ENCODE data around the gene OR6X1. TPM values are rescaled to one million over a fixed set of nuclear protein-coding genes. Genes with fewer than 3 reads are reported as not detected.

Gene OR6X1, protein sequence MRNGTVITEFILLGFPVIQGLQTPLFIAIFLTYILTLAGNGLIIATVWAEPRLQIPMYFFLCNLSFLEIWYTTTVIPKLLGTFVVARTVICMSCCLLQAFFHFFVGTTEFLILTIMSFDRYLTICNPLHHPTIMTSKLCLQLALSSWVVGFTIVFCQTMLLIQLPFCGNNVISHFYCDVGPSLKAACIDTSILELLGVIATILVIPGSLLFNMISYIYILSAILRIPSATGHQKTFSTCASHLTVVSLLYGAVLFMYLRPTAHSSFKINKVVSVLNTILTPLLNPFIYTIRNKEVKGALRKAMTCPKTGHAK
- not detected in 2 replicates for total RNA-seq

DNA sequence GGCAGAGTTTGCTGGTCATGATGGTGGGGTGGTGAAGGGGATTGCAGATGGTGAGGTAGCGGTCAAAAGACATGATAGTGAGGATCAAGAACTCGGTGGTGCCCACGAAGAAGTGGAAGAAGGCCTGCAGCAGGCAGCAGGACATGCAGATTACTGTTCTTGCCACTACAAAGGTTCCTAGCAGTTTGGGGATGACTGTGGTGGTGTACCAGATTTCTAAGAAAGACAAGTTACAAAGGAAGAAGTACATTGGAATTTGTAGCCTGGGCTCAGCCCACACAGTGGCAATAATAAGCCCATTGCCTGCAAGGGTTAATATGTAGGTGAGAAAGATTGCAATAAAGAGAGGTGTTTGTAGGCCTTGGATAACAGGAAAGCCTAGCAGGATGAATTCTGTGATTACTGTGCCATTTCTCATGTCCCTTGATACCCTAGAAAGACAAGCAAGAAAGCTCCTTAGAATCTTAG lies at the start of gene OR6X1:
Gene OR6X1 (minus strand): TSS at position 418 of the 468 bp plus-strand sequence. CDS start 0 bp downstream, at position 418.
- intact Hi-C loops (cut with micrococcal nuclease) = no loop called here

DNA sequence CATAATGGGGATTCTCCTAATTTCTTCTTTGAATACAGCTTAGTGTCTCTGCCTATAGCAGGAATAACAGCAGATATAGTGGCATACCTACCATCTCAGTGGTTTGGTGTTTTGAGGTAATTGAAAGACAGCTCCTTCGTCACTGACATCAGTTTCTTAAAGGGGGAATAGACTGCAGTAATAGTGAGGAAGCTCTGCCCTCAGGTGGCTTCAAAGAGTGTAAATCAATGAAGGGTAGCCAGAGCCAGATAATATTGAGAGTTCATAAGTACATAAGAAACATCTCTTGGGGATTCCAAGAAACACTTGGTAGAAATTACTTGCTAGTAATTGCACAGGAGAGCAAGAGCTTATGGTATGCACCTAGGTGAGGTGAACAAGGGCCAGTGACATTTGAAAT lies 47.4 kb upstream of the OR6X1 start:
- intact Hi-C loops (cut with micrococcal nuclease) = loop anchor here (1.0 kb wide), 1 partner anchor 160 kb away; no protein-coding TSS in a partner anchor

DNA sequence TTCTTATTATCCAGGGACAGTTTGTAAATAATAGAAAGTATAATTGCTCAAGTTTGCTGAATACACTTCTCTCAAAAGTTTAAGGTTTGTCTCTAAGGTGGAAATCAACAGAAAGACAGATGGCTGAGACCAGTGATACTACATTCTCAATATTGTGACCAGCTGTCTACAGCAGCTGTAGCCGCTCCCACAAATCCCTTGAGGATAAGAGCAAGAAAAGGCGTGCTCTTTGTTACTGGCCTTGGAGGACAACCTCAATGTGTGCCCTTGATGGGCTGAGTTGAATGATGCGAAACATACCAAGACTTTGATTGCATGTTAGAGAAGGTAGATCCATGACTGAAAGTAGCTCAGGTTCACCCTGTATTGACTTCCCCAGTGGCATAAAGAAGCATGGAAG lies 45.7 kb upstream of the OR6X1 start:
- intact Hi-C loops (cut with micrococcal nuclease) = no loop called here

DNA sequence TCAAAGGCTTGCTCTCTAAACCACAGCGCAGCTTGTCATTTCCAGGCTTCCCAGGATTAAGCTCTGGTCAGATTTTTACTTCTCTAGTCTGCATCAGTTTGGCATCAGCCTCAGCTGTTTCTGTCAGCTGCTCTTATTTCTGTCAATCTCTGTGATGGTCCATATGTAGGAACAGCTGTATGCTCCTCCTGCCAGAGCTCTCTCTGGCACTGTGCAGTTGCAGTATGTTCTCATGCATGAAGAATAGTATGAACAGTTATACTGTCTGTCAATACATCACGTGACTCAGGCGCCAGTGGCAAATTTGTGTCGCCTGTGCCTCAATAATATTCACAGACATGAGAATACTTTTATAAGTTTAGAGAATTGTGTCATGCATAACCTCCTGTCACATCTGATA lies 45.1 kb upstream of the OR6X1 start:
- intact Hi-C loops (cut with micrococcal nuclease) = no loop called here

DNA sequence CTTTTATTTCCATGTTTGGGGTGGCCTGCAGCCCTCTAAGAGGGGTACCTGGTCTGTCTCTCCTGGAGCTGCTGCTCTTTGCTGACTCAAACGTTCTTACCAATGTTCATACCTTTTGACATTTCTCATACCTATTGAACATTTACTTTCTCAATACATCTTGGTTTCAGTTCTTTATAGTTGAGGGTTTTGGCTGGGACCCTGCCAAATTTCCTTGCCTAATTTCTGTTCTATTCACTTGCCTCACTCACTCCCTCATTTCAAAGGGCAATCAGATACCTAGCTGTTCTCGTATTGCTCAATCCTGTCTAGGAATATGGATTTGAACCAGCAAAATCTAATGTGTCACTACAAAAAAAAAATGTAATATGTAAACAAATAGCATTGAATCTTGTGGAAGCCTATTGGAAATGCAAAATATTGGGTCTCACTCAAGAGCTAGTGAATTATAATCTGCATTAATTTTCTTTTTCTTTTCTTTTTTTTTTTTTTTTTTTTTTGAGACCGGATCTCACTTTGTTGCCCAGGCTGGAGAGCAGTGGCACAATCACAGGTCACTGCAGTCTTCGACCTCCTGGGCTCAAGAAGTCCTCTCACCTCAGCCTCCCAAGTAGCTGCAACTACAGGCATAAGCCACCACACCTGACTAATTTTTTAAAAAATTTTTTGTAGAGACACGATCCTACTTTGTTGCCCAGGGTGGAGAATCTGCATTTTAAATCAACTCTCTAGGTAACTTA lies 44.4 kb upstream of the OR6X1 start:
- intact Hi-C loops (cut with micrococcal nuclease) = no loop called here

DNA sequence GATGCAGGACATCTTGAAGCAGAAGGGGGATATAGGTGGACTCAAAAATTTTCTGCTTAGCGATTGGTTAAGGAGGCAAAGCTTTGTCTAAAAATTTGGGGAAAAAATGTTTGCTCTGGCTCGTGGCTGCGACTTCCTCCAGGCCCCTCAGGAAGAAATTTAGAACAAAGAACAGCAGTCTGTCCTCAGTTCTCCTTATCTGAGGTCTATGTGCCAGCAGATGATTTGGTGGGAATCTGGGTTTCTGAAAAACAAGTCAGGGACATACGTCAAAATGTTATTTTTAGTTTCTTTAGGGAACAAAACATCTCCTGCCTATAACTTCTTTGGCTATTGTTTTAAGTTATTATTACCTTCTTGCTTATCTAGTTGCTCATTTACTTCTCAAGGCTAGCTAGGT lies 43.8 kb upstream of the OR6X1 start:
- intact Hi-C loops (cut with micrococcal nuclease) = no loop called here

DNA sequence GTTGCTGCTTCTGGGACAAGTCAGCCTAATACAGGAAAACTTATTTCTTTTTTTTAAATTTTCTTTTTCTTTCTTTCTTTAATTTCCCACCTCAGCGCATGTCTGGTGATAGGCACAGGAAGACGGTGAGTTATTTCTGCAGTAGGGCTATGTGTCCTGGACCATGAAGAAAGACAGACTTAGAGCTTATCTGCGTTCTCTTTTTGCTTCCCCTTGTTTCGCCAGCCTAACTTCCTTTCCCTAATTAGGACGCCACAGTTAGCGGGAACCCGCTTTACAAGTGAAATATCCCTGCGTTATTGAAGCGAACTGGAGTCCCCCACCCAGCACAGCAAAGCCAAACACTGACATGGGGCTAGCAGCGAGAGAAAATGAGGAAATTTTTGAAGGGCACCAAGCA lies 43.2 kb upstream of the OR6X1 start:
- intact Hi-C loops (cut with micrococcal nuclease) = no loop called here

DNA sequence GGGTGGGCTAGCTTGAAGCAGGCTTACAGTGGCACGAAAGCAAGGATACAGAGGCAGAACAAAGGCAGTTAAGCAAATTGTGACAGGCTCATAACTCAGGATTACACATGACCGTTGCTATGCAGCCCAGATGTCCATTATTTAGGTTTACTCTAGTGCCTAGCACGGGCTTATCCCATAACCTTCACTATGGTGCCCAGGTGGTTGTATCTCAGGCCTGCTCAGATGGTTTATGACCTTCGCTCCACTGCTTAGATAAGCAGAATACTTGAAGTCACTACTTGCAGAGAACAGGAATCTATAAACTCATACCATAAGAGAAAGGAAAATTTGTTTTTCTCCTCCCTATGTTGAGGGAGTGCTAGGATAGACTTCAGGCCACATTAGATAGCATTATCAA lies 42.8 kb upstream of the OR6X1 start:
- intact Hi-C loops (cut with micrococcal nuclease) = no loop called here

DNA sequence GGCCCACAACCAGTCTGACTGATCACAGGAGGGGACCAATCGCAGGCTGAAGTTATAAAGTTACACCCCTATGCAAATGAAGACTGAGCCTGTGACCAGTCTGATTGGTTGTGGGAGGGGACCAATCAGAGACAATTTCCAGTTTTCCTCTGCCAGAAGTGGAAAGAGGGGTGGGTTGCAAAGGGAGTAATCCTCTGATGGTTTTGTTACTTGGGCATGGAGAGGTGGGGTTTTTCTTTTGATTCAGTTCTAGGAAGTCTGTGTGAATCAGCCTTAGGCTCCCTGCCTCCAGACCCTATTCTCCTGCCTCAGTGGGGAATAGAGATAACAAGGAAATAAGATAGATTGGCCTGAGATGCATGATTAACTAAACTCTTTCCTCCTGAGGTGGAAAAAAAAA lies 41.9 kb upstream of the OR6X1 start:
- intact Hi-C loops (cut with micrococcal nuclease) = no loop called here

DNA sequence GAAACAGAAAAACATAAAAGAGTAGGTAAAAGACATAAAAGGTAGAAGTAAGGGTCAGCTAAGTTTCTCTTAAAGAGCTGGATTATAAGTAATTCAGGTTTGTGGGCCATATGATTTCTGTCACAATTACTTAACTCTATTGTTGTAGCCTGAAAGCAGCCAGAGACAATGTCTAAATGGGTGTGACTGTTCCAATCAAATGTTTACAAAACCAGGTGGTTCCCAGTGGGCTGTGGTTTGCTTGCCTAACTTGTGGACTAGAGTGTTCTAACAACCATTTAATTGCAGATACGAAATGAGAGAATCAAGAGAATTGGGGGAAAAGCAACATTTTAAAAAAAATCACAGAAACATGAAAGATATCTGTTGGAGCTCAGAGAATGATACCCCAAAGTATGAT lies 29.2 kb upstream of the OR6X1 start:
- intact Hi-C loops (cut with micrococcal nuclease) = no loop called here

DNA sequence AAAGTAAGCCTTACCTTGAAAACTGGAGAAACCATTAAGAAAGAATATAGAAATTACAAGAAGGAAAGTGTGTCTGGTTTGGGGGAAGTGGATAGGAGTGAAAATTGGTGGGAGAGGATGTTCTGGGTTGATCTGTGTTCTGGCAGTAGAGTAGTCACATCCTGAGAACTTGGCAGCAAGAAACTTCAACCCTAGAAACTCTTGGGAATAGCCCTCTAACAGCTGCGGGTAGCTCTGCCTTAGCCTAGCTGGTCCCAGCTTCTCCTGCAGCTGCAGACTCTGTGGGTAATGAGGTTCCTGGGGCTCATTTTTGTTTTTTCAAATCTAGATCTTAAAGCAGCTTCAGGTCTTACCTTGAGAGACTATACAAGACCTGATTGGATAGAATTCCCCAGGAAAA lies 24.2 kb upstream of the OR6X1 start:
- intact Hi-C loops (cut with micrococcal nuclease) = no loop called here

DNA sequence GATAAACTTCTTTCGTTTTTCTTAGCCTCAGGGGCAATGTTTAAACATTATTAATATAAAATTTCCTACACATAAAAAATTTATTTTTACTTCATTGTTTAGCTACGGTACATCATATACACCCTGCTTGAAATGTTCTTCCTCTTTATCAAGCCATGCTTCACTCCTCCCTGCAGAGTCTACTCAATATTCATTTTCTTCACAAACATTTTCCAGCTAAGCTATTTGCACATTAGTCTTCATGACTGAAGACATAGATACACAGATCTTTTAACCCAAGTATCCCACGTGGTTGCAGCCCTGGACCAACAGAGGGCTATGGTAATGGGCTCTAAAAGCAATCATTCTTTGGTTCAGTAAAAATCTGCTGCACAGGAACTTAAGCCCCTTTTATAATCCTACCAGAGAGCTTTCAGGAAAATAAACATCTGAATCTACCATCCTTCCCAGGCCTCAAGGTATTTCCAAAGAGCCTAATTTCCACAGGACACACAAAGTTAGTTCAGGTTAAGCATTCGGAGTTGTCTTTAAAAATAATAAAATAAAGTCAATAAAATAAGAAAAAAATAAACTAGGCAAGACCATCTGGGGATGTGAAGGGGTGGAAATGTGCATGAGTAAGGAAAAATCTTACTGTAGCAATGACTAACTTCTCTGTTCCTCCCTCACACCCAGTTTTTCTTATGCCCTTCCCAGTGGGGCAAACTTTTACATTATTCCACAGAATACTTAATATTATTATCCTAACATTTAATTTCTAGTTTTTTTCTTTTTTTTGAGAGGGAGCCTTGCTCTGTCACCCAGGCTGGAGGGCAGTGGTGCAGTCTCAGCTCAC lies 21.6 kb upstream of the OR6X1 start:
- intact Hi-C loops (cut with micrococcal nuclease) = no loop called here

DNA sequence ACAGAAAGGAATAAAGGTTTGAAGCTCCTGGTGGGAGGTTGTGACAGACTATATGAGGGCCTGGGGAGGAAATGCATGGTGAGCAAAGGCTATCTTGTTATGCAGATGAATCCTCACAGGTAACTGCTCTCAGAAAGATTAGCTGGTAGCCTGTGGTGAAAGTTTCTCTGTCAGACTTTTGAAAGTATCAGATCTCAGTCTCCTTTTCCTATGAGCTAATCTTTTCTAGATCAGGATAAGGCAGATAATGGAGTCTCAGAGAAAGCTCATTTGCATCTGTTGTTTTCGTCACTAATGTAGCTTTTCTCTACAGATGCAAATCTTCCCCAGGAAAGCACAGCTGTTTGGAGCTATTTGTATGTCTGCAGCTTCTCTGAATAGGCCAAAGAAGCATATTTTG lies 21.0 kb upstream of the OR6X1 start:
- intact Hi-C loops (cut with micrococcal nuclease) = no loop called here

DNA sequence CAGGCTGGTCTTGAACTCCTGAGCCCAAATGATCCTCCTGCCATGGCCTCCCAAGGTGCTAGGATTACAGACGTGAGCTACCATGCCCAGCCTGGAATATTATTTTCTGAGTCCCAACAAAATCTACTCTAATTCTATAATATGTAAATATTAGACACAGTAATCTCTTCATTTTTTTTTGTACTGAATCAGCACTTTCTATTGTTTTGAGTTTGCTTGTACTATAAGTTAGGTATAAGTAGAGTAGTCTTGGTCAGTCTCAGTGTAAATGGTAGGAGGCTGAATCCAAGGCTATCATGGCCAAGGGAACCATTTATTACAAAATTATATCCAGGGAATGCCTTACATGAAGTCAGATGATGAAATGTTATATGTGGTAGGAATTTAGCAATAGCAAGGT lies 19.6 kb upstream of the OR6X1 start:
- intact Hi-C loops (cut with micrococcal nuclease) = no loop called here

DNA sequence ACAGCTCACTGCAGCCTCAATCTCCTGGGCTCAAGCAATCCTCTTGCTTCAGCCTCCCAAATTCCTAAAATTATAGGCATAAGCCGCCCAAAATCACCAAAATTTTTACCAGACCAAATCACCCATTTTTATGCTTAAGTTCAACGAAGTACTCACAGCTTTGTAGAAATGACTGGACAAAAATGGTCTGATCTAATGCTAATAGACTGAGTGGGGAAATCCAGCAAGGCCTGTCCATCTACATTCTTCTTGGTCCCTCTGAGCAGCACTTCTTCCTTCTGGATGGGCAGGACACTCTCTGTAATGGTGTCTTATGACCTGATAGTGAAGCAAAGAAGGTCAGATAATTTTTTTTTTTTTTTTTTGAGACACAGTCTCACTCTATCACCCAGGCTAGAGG lies 18.7 kb upstream of the OR6X1 start:
- intact Hi-C loops (cut with micrococcal nuclease) = no loop called here

DNA sequence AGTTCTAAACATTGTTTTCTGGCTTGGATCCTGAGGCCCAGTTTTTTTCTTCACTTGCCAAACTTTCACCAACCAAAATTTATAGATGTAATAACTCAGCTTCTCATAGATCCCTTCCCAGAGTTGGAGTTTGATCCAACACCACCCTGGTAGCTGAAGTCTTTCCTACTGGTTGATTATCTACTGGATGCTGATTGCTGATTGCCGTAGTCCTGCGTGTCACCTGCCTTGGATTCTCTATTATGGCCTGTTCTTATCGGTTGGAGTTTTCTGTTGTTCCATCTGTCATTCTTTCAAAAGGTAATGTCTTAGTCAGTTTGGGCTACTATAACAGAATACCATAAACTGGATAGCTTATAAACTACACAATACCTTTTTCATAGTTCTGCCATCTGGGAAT lies 17.3 kb upstream of the OR6X1 start:
- intact Hi-C loops (cut with micrococcal nuclease) = no loop called here

DNA sequence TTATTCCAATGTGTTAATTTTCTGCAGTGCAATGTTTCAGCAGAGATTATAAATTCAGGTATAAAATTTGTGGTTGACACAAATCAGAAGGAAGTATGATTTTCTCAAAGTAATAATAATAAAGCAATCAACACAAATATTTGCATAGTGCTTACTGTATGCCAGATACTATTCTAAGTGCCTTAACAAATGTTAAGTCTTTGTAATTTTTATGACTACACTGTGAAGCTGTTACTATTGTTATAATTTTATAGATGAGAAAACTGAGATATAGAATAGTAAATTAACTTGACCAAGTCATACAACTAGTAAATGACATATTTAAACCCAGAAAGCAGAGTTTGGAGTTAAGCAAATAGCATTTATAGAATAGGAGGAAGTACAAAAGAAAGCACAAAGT lies 16.4 kb upstream of the OR6X1 start:
- intact Hi-C loops (cut with micrococcal nuclease) = no loop called here

DNA sequence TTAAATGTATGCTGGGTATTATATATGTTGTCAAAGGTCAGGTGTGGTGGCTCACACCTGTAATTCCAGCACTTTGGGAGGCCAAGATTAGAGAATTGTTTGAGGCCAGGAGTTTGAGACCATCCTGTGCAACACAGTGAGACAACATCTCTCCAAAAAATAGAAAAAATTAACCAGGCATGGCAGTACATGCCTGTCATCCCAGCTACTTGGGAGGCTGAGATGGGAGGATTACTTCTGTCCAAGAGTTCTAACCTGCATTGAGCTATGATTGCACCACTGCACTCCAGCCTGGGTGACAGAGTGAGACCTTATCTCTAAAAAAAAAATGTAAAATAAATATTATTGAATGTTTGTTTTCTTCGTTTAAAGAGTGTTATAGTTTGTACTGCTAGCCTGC lies 11.3 kb upstream of the OR6X1 start:
- intact Hi-C loops (cut with micrococcal nuclease) = no loop called here

DNA sequence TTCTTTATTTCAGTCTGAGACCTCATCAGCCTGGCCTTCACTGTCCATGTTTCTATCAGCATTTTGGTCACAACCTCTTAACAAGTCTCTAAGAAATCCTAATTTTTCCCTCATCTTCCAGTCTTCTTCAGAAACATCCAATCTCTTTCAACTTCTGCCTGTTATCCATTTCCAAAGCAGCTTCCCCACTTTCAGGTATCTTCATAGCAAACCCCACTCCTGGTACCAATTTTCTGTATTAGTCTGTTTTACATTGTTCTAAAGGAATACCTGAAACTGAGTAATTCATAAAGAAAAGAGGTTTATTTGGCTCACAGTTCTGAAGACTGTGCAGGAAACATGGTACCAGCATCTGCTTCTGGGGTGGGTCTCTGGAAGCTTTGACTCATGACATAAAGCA lies 8.1 kb upstream of the OR6X1 start:
- intact Hi-C loops (cut with micrococcal nuclease) = no loop called here

DNA sequence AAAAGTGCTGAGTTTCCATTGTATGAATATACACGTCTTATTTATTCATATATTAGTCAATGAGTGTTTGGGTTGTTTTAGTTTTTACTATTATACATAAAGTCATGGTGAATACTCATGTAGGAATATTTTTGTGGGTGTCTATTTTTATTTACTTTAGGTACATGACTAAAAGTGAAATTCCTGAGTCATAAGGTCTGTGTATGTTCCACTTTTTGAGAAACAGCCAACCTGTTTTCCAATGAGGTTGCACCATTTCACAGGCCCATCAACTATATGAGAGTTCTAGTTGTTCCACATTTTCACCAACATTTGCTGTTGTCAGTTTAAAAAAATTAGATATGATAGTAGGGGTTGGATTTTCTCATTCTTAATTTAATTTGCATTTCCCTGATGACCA lies 6.6 kb upstream of the OR6X1 start:
- intact Hi-C loops (cut with micrococcal nuclease) = no loop called here

DNA sequence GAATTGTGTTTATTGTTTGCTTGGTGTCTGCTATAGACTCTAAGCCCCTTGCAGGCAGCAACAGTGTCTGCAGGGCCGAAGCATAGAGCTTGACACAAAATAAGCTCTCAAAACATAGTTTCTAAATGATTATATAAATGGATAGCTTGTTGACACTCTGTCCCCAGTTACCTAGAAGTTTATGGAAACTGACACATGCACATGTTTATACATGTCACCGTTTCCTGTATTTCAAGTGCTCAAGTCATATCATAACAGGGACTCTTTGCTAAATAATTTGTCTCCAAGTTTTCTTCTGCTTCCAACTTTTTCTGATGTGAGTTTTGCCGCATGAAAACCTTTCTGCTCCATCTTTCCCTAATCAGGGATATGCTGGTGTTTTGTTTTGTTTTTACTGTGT lies 3.7 kb upstream of the OR6X1 start:
- intact Hi-C loops (cut with micrococcal nuclease) = no loop called here

DNA sequence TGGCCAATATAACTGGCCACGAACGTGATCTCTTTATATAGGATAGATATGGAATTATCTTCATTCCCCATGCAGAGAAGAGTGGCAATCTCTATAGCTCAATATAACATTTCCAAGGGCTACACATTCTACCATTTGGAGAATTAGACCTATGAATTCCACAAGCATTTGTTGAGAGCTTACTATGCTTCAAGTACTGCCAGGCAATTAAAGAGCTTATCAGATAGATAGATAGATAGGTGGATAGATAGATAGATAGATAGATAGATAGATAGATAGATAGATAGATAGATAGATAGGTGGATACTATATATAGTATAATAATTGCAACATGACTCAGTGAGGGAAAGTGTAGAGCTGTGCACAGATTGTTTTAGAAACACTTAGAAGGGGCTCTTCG lies 1.5 kb upstream of the OR6X1 start:
- intact Hi-C loops (cut with micrococcal nuclease) = loop anchor here (1.0 kb wide), 1 partner anchor 15 kb away; the partner anchor contains the start of gene ZNF202

All from T-helper 1 cell treated with Interleukin-12 subunit alpha and Interleukin-12 subunit beta and Interleukin-4 antibody, amounts not matched to agents 30 ng/mL and 1 ng/mL, for 36 hours (primary cell).